Neural progenitor cell (in vitro differentiated cells): Measurements from ENCODE around the gene PRR23E. TPM values are rescaled to one million over a fixed set of nuclear protein-coding genes. Genes with fewer than 3 reads are reported as not detected.
A peak's percentile ranks its signal among the peaks of the same experiment; 100 is the strongest.

ENCODE experiments used
- DNase-seq: peaks from one replicate; pipeline ENCODE4 v3.0.0-alpha.2; 2016; ENCODE audit warnings: low spot score
- H2AFZ ChIP-seq: fragments of 200-600 bp; sonication (generic); replicated peaks from 2 replicates; pipeline ENCODE4 v1.6.1; 2016; ENCODE audit warnings: antibody characterized with exemption
- H3F3A ChIP-seq: fragments of 200-600 bp; sonication (generic); 2 replicates; pipeline ENCODE4 v1.6.1; 2016; ENCODE audit warnings: antibody characterized with exemption, low read depth
- H3K27ac ChIP-seq: fragments of 200-600 bp; sonication (generic); 2 replicates; pipeline ENCODE4 v1.5.1; 2016; ENCODE audit warnings: mild to moderate bottlenecking
- H3K27me3 ChIP-seq: fragments of 200-600 bp; sonication (generic); 2 replicates; pipeline ENCODE4 v1.6.1; 2016; ENCODE audit warnings: mild to moderate bottlenecking, moderate library complexity
- H3K36me3 ChIP-seq: fragments of 200-600 bp; sonication (generic); 2 replicates; pipeline ENCODE4 v1.5.1; 2016
- H3K4me1 ChIP-seq: fragments of 200-600 bp; sonication (generic); 2 replicates; pipeline ENCODE4 v1.6.1; 2016; ENCODE audit warnings: mixed run types
- H3K4me2 ChIP-seq: fragments of 200-600 bp; sonication (generic); 2 replicates; pipeline ENCODE4 v1.6.1; 2016
- H3K4me3 ChIP-seq: fragments of 200-600 bp; sonication (generic); 2 replicates; pipeline ENCODE4 v1.5.1; 2016
- H3K79me2 ChIP-seq: fragments of 200-600 bp; sonication (generic); 2 replicates; pipeline ENCODE4 v1.6.1; 2016; ENCODE audit warnings: low read depth
- H3K9ac ChIP-seq: fragments of 200-600 bp; sonication (generic); 2 replicates; pipeline ENCODE4 v1.6.1; 2016
- H3K9me3 ChIP-seq: fragments of 200-600 bp; sonication (generic); 2 replicates; pipeline ENCODE4 v1.5.1; 2016; ENCODE audit warnings: low read depth
- H4K20me1 ChIP-seq: fragments of 200-600 bp; sonication (generic); 2 replicates; pipeline ENCODE4 v1.6.1; 2016; ENCODE audit warnings: low read depth
- H3K27ac Mint-ChIP-seq: 3 replicates; pipeline ENCODE4 v1.8.0; 2021; ENCODE audit warnings: mixed read lengths
- H3K27me3 Mint-ChIP-seq: 2 replicates; pipeline ENCODE4 v1.8.0; 2022; ENCODE audit warnings: low read depth, mild to moderate bottlenecking, inconsistent platforms, moderate library complexity, mixed read lengths; ENCODE audit not compliant: insufficient read depth
- H3K36me3 Mint-ChIP-seq: 3 replicates; pipeline ENCODE4 v1.8.0; 2021; ENCODE audit warnings: mixed read lengths
- H3K4me1 Mint-ChIP-seq: 3 replicates; pipeline ENCODE4 v1.8.0; 2021; ENCODE audit warnings: mixed read lengths
- H3K4me3 Mint-ChIP-seq: 3 replicates; pipeline ENCODE4 v1.8.0; 2021; ENCODE audit warnings: mild to moderate bottlenecking, moderate library complexity, mixed read lengths
- H3K9me3 Mint-ChIP-seq: 3 replicates; pipeline ENCODE4 v1.8.0; 2020; ENCODE audit warnings: mixed read lengths
- CTCF ChIP-seq: fragments of 200-600 bp; sonication (generic); IDR thresholded peaks from 2 replicates; pipeline ENCODE4 v1.5.1; 2017; ENCODE audit warnings: antibody characterized with exemption, mild to moderate bottlenecking
- EZH2 ChIP-seq: fragments of 200-600 bp; sonication (generic); IDR thresholded peaks from 2 replicates; pipeline ENCODE4 v1.6.1; 2017; ENCODE audit warnings: antibody characterized with exemption, mild to moderate bottlenecking, moderate library complexity
- EZH2phosphoT487 ChIP-seq: fragments of 200-600 bp; sonication (generic); IDR thresholded peaks from 2 replicates; pipeline ENCODE4 v1.6.1; 2017; ENCODE audit warnings: antibody characterized with exemption
- total RNA-seq: library from RNA; depleted of rRNA; stranded (reverse); fragments of >200 nt; gene quantifications from 2 replicates; pipeline ENCODE4 v1.2.3, GENCODE V29; 2015; ENCODE audit warnings: low replicate concordance

The PRR23E gene
- total RNA-seq, 1 donor from 2014 or later, result not detected

- Mint-ChIP-seq H3K4me1 (peaks cover 3% of the 10 kb centered on the region), H3K36me3 (no peaks in the 10 kb centered on the region), H3K27ac (no peak overlapping the region), H3K9me3 (no peaks in the 10 kb centered on the region), H3K4me3 (no peak overlapping the region), H3K27me3 (peaks cover 11% of the 10 kb centered on the region)
- no peaks in the 10 kb centered on the region for H4K20me1 ChIP-seq
- TF ChIP-seq EZH2, result no peak
- no peak for TF ChIP-seq EZH2phosphoT487
- no peak for TF ChIP-seq CTCF
- H3K4me3 ChIP-seq, result no peak overlapping the region
- peaks cover 18% of the 10 kb centered on the region for H3K4me1 ChIP-seq
- H3K9me3 ChIP-seq, result no peaks in the 10 kb centered on the region
- no peak overlapping the region for H3K4me2 ChIP-seq
- peaks cover 4% of the 10 kb centered on the region for H3F3A ChIP-seq
- H2AFZ ChIP-seq, result no peak overlapping the region
- H3K27ac ChIP-seq, result no peak overlapping the region
- H3K36me3 ChIP-seq, result no peaks in the 10 kb centered on the region
- no peak overlapping the region for H3K9ac ChIP-seq
- H3K79me2 ChIP-seq, result no peaks in the 10 kb centered on the region
- DNase-seq, result no peak
- H3K27me3 ChIP-seq, result no peaks in the 10 kb centered on the region
Observed at GRCh38 chr3:127152684-127153505, 40.0 kb upstream of the PRR23E start.

GRCh38 chr3:127153506-127153815, 39.5 kb upstream of the PRR23E start:
- no peak for DNase-seq
- peaks cover 4% of the 10 kb centered on the region for H4K20me1 ChIP-seq
- peaks cover 9% of the 10 kb centered on the region for H3F3A ChIP-seq
- peaks cover 24% of the 10 kb centered on the region for H3K4me1 ChIP-seq
- no peak overlapping the region for H3K4me2 ChIP-seq
- H3K4me3 ChIP-seq, result no peak overlapping the region
- no peaks in the 10 kb centered on the region for H3K27me3 ChIP-seq
- Mint-ChIP-seq H3K36me3 (no peaks in the 10 kb centered on the region), H3K27ac (no peak overlapping the region), H3K27me3 (peaks cover 13% of the 10 kb centered on the region), H3K4me3 (no peak overlapping the region), H3K9me3 (no peaks in the 10 kb centered on the region), H3K4me1 (peaks cover 3% of the 10 kb centered on the region)
- no peak overlapping the region for H2AFZ ChIP-seq
- H3K9me3 ChIP-seq, result no peaks in the 10 kb centered on the region
- no peaks in the 10 kb centered on the region for H3K36me3 ChIP-seq
- no peaks in the 10 kb centered on the region for H3K79me2 ChIP-seq
- no peak overlapping the region for H3K27ac ChIP-seq
- TF ChIP-seq EZH2, result no peak
- no peak for TF ChIP-seq CTCF
- no peak for TF ChIP-seq EZH2phosphoT487
- no peak overlapping the region for H3K9ac ChIP-seq

- no peak overlapping the region for H3K4me3 Mint-ChIP-seq
- no peaks in the 10 kb centered on the region for H3K9me3 Mint-ChIP-seq
- H3K36me3 ChIP-seq, result no peaks in the 10 kb centered on the region
- H3K4me3 ChIP-seq, result no peak overlapping the region
- no peak overlapping the region for H3K27ac ChIP-seq
- peaks cover 47% of the 10 kb centered on the region for H3K4me1 ChIP-seq
- no peaks in the 10 kb centered on the region for H3K36me3 Mint-ChIP-seq
- H3K4me2 ChIP-seq, result peak overlapping the region; percentile 22
- H3K4me1 Mint-ChIP-seq, result peaks cover 5% of the 10 kb centered on the region
- no peak for TF ChIP-seq CTCF
- TF ChIP-seq EZH2phosphoT487, result no peak
- no peak for TF ChIP-seq EZH2
- H3K27me3 Mint-ChIP-seq, result peaks cover 8% of the 10 kb centered on the region
- H3K9me3 ChIP-seq, result no peaks in the 10 kb centered on the region
- H3K27ac Mint-ChIP-seq, result no peak overlapping the region
- no peak overlapping the region for H2AFZ ChIP-seq
- peaks cover 17% of the 10 kb centered on the region for H4K20me1 ChIP-seq
- H3K9ac ChIP-seq, result no peak overlapping the region
- no peak for DNase-seq
- peaks cover 22% of the 10 kb centered on the region for H3F3A ChIP-seq
- H3K79me2 ChIP-seq, result no peaks in the 10 kb centered on the region
- no peaks in the 10 kb centered on the region for H3K27me3 ChIP-seq
Observed at GRCh38 chr3:127156338-127157050, 36.4 kb upstream of the PRR23E start.
